ENCODE results near the gene MYRIP. TPM values are rescaled to one million over a fixed set of nuclear protein-coding genes. Genes with fewer than 3 reads are reported as not detected.

Gene MYRIP
- polyA plus RNA-seq, 1 experiment = not detected

GRCh38 chr3:40042752-40043443 lies 233.5 kb downstream of the MYRIP start:
- DNase-seq (ENCODE audit: low read depth, low spot score) = no peak
- Histone ChIP-seq H3K9me3 (ENCODE audit: control insufficient read depth, insufficient read depth, low read length) (peaks cover 5% of the 10 kb centered on the region), H3K4me3 (ENCODE audit: low read depth, low read length) (no peak overlapping the region), H3K27me3 (ENCODE audit: control insufficient read depth, insufficient read depth, low read length) (no peaks in the 10 kb centered on the region), H3K27ac (ENCODE audit: low read depth, low read length) (no peak overlapping the region)
- ChIA-PET POLR2A (no interaction called here), CTCF (no interaction called here)
- TF ChIP-seq CTCF (IDR thresholded peaks at IDR 0.05; ENCODE audit: low read depth, low read length) = no peak

- Histone ChIP-seq H3K27ac (ENCODE audit: low read depth, low read length) (no peak overlapping the region), H3K9me3 (ENCODE audit: control insufficient read depth, insufficient read depth, low read length) (peaks cover 5% of the 10 kb centered on the region), H3K4me3 (ENCODE audit: low read depth, low read length) (no peak overlapping the region), H3K27me3 (ENCODE audit: control insufficient read depth, insufficient read depth, low read length) (no peaks in the 10 kb centered on the region)
- TF ChIP-seq CTCF (IDR thresholded peaks at IDR 0.05; ENCODE audit: low read depth, low read length) = no peak
- ChIA-PET POLR2A (no interaction called here), CTCF (no interaction called here)
- DNase-seq (ENCODE audit: low read depth, low spot score) = no peak
These were observed 234.0 kb downstream of the MYRIP start for GRCh38 chr3:40043444-40043755.

GRCh38 chr3:40044487-40044886 lies 235.1 kb downstream of the MYRIP start:
- H3K27ac ChIP-seq (ENCODE audit: low read depth, low read length) = no peak overlapping the region

GRCh38 chr3:40045051-40045450 lies 235.6 kb downstream of the MYRIP start:
- no peak for TF ChIP-seq CTCF (IDR thresholded peaks at IDR 0.05; ENCODE audit: low read depth, low read length)
- Histone ChIP-seq H3K9me3 (ENCODE audit: control insufficient read depth, insufficient read depth, low read length) (peaks cover 5% of the 10 kb centered on the region), H3K27ac (ENCODE audit: low read depth, low read length) (no peak overlapping the region), H3K27me3 (ENCODE audit: control insufficient read depth, insufficient read depth, low read length) (no peaks in the 10 kb centered on the region), H3K4me3 (ENCODE audit: low read depth, low read length) (no peak overlapping the region)
- DNase-seq (ENCODE audit: low read depth, low spot score) = no peak
- CTCF ChIA-PET = no interaction called here
- POLR2A ChIA-PET = no interaction called here

More at GRCh38 chr3:40044487-40044886, 235.1 kb downstream of the MYRIP start:
- ChIA-PET POLR2A (no interaction called here), CTCF (no interaction called here)
- DNase-seq (ENCODE audit: low read depth, low spot score) = no peak
- H3K4me3 ChIP-seq (ENCODE audit: low read depth, low read length) = no peak overlapping the region
- H3K27me3 ChIP-seq (ENCODE audit: control insufficient read depth, insufficient read depth, low read length) = no peaks in the 10 kb centered on the region
- TF ChIP-seq CTCF (IDR thresholded peaks at IDR 0.05; ENCODE audit: low read depth, low read length) = no peak
- H3K9me3 ChIP-seq (ENCODE audit: control insufficient read depth, insufficient read depth, low read length) = peaks cover 5% of the 10 kb centered on the region

- Histone ChIP-seq H3K27me3 (ENCODE audit: control insufficient read depth, insufficient read depth, low read length) (no peaks in the 10 kb centered on the region), H3K4me3 (ENCODE audit: low read depth, low read length) (no peak overlapping the region), H3K27ac (ENCODE audit: low read depth, low read length) (no peak overlapping the region), H3K9me3 (ENCODE audit: control insufficient read depth, insufficient read depth, low read length) (peaks cover 5% of the 10 kb centered on the region)
- ChIA-PET CTCF (no interaction called here), POLR2A (no interaction called here)
- no peak for TF ChIP-seq CTCF (IDR thresholded peaks at IDR 0.05; ENCODE audit: low read depth, low read length)
- DNase-seq (ENCODE audit: low read depth, low spot score) = no peak
These were observed 236.7 kb downstream of the MYRIP start for GRCh38 chr3:40046149-40046548.
